GM12878 (cell line): ENCODE measurements around the gene R3HDM2. TPM values are rescaled to one million over a fixed set of nuclear protein-coding genes. Genes with fewer than 3 reads are reported as not detected.

ENCODE experiments used
- ATAC-seq: fragments of 200-7000 bp; cut with Tn5 transposase; 3 replicates; pipeline ENCODE4 v1.9.1; 2020; ENCODE audit warnings: mild to moderate bottlenecking, moderate library complexity
- BruUV-seq: library from RNA; stranded (reverse); fragments of 400-500 nt; replicated peaks from 2 replicates; lab custom pipeline; 2021; lab: Mats Ljungman, UMichigan
- CTCF ChIA-PET: fragments of 300-600 bp; sonication (Branson Sonifier 250); formaldehyde crosslinking; extraction: SDS; loops from one replicate; lab custom pipeline; 2021; ENCODE audit warnings: inconsistent platforms; lab: Yijun Ruan, JAX
- POLR2A ChIA-PET: fragments of 350-600 bp; formaldehyde crosslinking; extraction: SDS; loops from one replicate; lab custom pipeline; 2021; ENCODE audit warnings: inconsistent platforms; lab: Charles Lee
- RAD21 ChIA-PET: fragments of 300-600 bp; sonication (Branson Sonifier 250); formaldehyde crosslinking; loops from one replicate; lab custom pipeline; 2023; ENCODE audit warnings: antibody characterized with exemption; ENCODE audit not compliant: unreplicated experiment; lab: Charles Lee
- SMC1A ChIA-PET: fragments of 300-600 bp; sonication (Branson Sonifier 250); formaldehyde crosslinking; loops from one replicate; lab custom pipeline; 2023; ENCODE audit not compliant: unreplicated experiment, uncharacterized antibody; lab: Charles Lee
- DNase-seq: peaks from one replicate; pipeline ENCODE4 v3.0.0-alpha.2; 2011; ENCODE audit warnings: low read depth, low spot score
- FAIRE-seq: peaks from 3 replicates; lab custom pipeline; 2011; peaks lifted over from hg19 to GRCh38; lab: Jason Lieb, UNC
- H2AFZ ChIP-seq: 2 replicates; pipeline ENCODE4 v1.6.0; 2011; ENCODE audit warnings: low read depth, low read length, control low read depth; ENCODE audit not compliant: control insufficient read depth
- H3K27ac ChIP-seq: 2 replicates; pipeline ENCODE4 v1.5.1; 2011; ENCODE audit warnings: control low read depth; ENCODE audit not compliant: control insufficient read depth, insufficient read depth
- H3K27me3 ChIP-seq, 2 experiments: replicated peaks in 1 of 2; 2 replicates each; pipeline versions ENCODE4 v1.6.0 to v1.6.1; 2011; ENCODE audit warnings: low read length in 1 of 2; ENCODE audit not compliant: control insufficient read depth in 2 of 2, insufficient read depth in 2 of 2
- H3K36me3 ChIP-seq, 2 experiments: 2 replicates each; pipeline ENCODE4 v1.5.1; 2011; ENCODE audit warnings: low read length in 1 of 2; ENCODE audit not compliant: control insufficient read depth in 2 of 2, insufficient read depth in 2 of 2
- H3K4me1 ChIP-seq: 2 replicates; pipeline ENCODE4 v1.6.1; 2011; ENCODE audit warnings: mild to moderate bottlenecking, low read length, moderate library complexity, mixed read lengths; ENCODE audit not compliant: control insufficient read depth, insufficient read depth
- H3K4me2 ChIP-seq: 2 replicates; pipeline ENCODE4 v1.6.0; 2011; ENCODE audit warnings: control low read depth; ENCODE audit not compliant: control insufficient read depth, insufficient read depth
- H3K4me3 ChIP-seq: fragments of 200-600 bp; sonication (generic); 2 replicates; pipeline ENCODE4 v1.5.1; 2016
- H3K79me2 ChIP-seq: 2 replicates; pipeline ENCODE4 v1.6.0; 2011; ENCODE audit warnings: low read length; ENCODE audit not compliant: control insufficient read depth, insufficient read depth
- H3K9ac ChIP-seq: 2 replicates; pipeline ENCODE4 v1.8.0; 2011; ENCODE audit warnings: low read length, control low read depth, mixed read lengths; ENCODE audit not compliant: control insufficient read depth, insufficient read depth
- H3K9me3 ChIP-seq: replicated peaks from 3 replicates; pipeline ENCODE4 v1.5.1; 2011; ENCODE audit warnings: mild to moderate bottlenecking, low read length; ENCODE audit not compliant: control insufficient read depth, insufficient read depth
- H4K20me1 ChIP-seq: 2 replicates; pipeline ENCODE4 v1.6.0; 2011; ENCODE audit not compliant: control insufficient read depth, insufficient read depth
- ATF3 ChIP-seq: IDR thresholded peaks from 2 replicates; pipeline ENCODE4 v1.6.1; 2011; ENCODE audit warnings: low read depth, mild to moderate bottlenecking, low read length, moderate library complexity, borderline replicate concordance; ENCODE audit errors: extremely low read depth
- CEBPB ChIP-seq, 2 experiments: fragments of 150-350 bp in 1 of 2; IDR thresholded peaks; 2 replicates each; pipeline ENCODE4 v1.6.1; 2012 to 2014; ENCODE audit warnings: low read depth in 2 of 2, low read length in 2 of 2, borderline replicate concordance in 1 of 2, inconsistent platforms in 1 of 2
- CHD1 ChIP-seq: IDR thresholded peaks from 2 replicates; pipeline ENCODE4 v1.6.1; 2012; ENCODE audit warnings: low read depth, low read length, improper control_type of control experiment
- E2F4 ChIP-seq: IDR thresholded peaks from 2 replicates; pipeline ENCODE4 v1.6.1; 2012; ENCODE audit warnings: low read depth, low read length, improper control_type of control experiment
- E2F8 ChIP-seq: fragments of 450-650 bp; IDR thresholded peaks from 2 replicates; pipeline ENCODE4 v1.6.1; 2018; ENCODE audit warnings: mild to moderate bottlenecking, low read depth, moderate library complexity; ENCODE audit not compliant: partially characterized antibody
- GABPA ChIP-seq: IDR thresholded peaks from 2 replicates; pipeline ENCODE4 v1.6.1; 2014; ENCODE audit warnings: antibody characterized with exemption, low read depth, mild to moderate bottlenecking, inconsistent platforms
- HCFC1 ChIP-seq: fragments of 150-350 bp; IDR thresholded peaks from 2 replicates; pipeline ENCODE4 v1.6.1; 2014; ENCODE audit warnings: low read length
- KAT2A ChIP-seq: conservative IDR thresholded peaks from 2 replicates; pipeline ENCODE4 v1.6.1; 2011; ENCODE audit warnings: low read depth, low read length; ENCODE audit not compliant: control insufficient read depth
- KLF5 ChIP-seq: fragments of 450-650 bp; IDR thresholded peaks from 2 replicates; pipeline ENCODE4 v1.6.1; 2014; ENCODE audit warnings: mild to moderate bottlenecking; ENCODE audit not compliant: partially characterized antibody
- MTA2 ChIP-seq: fragments of 450-650 bp; IDR thresholded peaks from 2 replicates; pipeline ENCODE4 v1.6.1; 2016; ENCODE audit warnings: low read depth, mild to moderate bottlenecking, moderate library complexity
- NR2C1 ChIP-seq: fragments of 450-650 bp; IDR thresholded peaks from 2 replicates; pipeline ENCODE4 v1.6.1; 2017; ENCODE audit warnings: antibody characterized with exemption, mild to moderate bottlenecking, moderate library complexity
- NRF1 ChIP-seq: conservative IDR thresholded peaks from 2 replicates; pipeline ENCODE4 v1.6.1; 2011; ENCODE audit warnings: mild to moderate bottlenecking, low read depth, low read length, improper control_type of control experiment
- POU2F2 ChIP-seq: IDR thresholded peaks from 3 replicates; pipeline ENCODE4 v1.6.1; 2011; ENCODE audit warnings: low read depth, mild to moderate bottlenecking, low read length, borderline replicate concordance
- SMAD1 ChIP-seq: fragments of 450-650 bp; IDR thresholded peaks from 2 replicates; pipeline ENCODE4 v1.6.1; 2018; ENCODE audit warnings: mild to moderate bottlenecking, low read depth; ENCODE audit not compliant: partially characterized antibody
- SMAD5 ChIP-seq: IDR thresholded peaks from 2 replicates; pipeline ENCODE4 v1.6.1; 2016; ENCODE audit warnings: antibody characterized with exemption, low read depth
- STAT1 ChIP-seq: fragments of 450-650 bp; conservative IDR thresholded peaks from 2 replicates; pipeline ENCODE4 v1.6.1; 2014; ENCODE audit warnings: antibody characterized with exemption, mild to moderate bottlenecking
- SUZ12 ChIP-seq: fragments of 200-600 bp; sonication (generic); IDR thresholded peaks from one replicate; pipeline ENCODE4 v1.6.1; 2018; ENCODE audit warnings: antibody characterized with exemption, mild to moderate bottlenecking; ENCODE audit not compliant: unreplicated experiment
- TCF7 ChIP-seq: IDR thresholded peaks from 2 replicates; pipeline ENCODE4 v1.6.1; 2014; ENCODE audit warnings: antibody characterized with exemption, borderline replicate concordance
- YY1 ChIP-seq: IDR thresholded peaks from 2 replicates; pipeline ENCODE4 v1.6.1; 2011; ENCODE audit warnings: low read depth, mild to moderate bottlenecking, low read length
- ZBTB33 ChIP-seq: fragments of 450-650 bp; IDR thresholded peaks from 2 replicates; pipeline ENCODE4 v1.6.1; 2017; ENCODE audit warnings: mild to moderate bottlenecking
- WGBS: methylation state at CpG from one replicate; pipeline ENCODE4 v1.1.6; 2016; ENCODE audit warnings: low lambda C conversion rate; ENCODE audit not compliant: insufficient replicate concordance, insufficient coverage; ENCODE audit errors: missing lambda C conversion rate; 5-methylcytosine and 5-hydroxymethylcytosine counted together
- in situ Hi-C: fragments of 300-500 bp; cut with MboI; formaldehyde crosslinking; loops from 9 replicates; pipeline ENCODE4 v1.14.3; 2018; ENCODE audit warnings: mixed read lengths
- intact Hi-C: fragments of 100-400 bp; cut with micrococcal nuclease; formaldehyde crosslinking; loops from one replicate; pipeline ENCODE4 v1.14.2; 2022; ENCODE audit not compliant: unreplicated experiment
- polyA plus RNA-seq, 11 experiments: library from polyadenylated mRNA; depleted of rRNA in 4 of 11; unstranded in 6 of 11; stranded (reverse) in 5 of 11; fragments of >200 nt; fragmentation: Nextera tagmentation in 4 of 11; fragmentation: Illumina TruSeq in 1 of 11; extraction: Ambion mirVana in 4 of 11; extraction: Trizol in 1 of 11; gene quantifications; 1 replicate in 1 of 11; 2 replicates in 10 of 11; pipeline versions ENCODE4 v1.2.1 to v1.2.3, GENCODE V29; 2011 to 2016; ENCODE audit warnings: inconsistent platforms in 2 of 11, missing spikeins in 2 of 11, low read depth in 1 of 11
- total RNA-seq, 4 experiments: library from RNA; depleted of rRNA in 3 of 4; stranded (reverse); fragments of >200 nt in 3 of 4; fragmentation: Illumina TruSeq in 1 of 4; extraction: Trizol in 1 of 4; gene quantifications; 2 replicates each; pipeline versions ENCODE4 v1.2.1 to v1.2.3, GENCODE V29; 2013 to 2021

R3HDM2 gene
- total and polyA plus RNA-seq, 10 of the 15 experiments (the other 5 are each of a cell fraction or from before 2014, with no cell fraction given) = 4.6 to 26.1 (median 11.2) TPM

GRCh38 chr12:57473392-57473791, 42.5 kb upstream of the R3HDM2 start:
- Histone ChIP-seq H4K20me1 (no peaks in the 10 kb centered on the region), H3K27ac (no peak overlapping the region), H3K4me2 (no peak overlapping the region), H3K79me2 (peaks cover 38% of the 10 kb centered on the region), H3K4me1 (peaks cover 10% of the 10 kb centered on the region), H2AFZ (no peak overlapping the region), H3K4me3 (no peak overlapping the region), H3K9ac (no peak overlapping the region), H3K36me3 (peaks cover 1 to 30% of the 10 kb centered on the region in 2 experiments), H3K27me3 (no peaks in the 10 kb centered on the region), H3K9me3 (no peaks in the 10 kb centered on the region)
- ChIA-PET RAD21 (no interaction called here), SMC1A (no interaction called here), CTCF (interaction anchor here (1.0 to 8.1 kb wide), 2 partner anchors 12 to 21 kb away, joined by 3 to 114 read pairs; partner anchors contain the start of gene GLI1), POLR2A (interaction anchor here (1.3 kb wide), 1 partner anchor 18 kb away, joined by 3 read pairs; the partner anchor contains the start of gene INHBE)
- intact Hi-C loops (loop anchor here (10.0 kb wide), 1 partner anchor 281 kb away; the partner anchor contains the start of genes CDK4 and MARCHF9), in situ Hi-C loops (no loop called here)
- no peak for DNase-seq
- 100% methylated on average over 3 of the region's 3 CpGs for WGBS
- no peak for ATAC-seq
- BruUV-seq = no TSS peak
- TF ChIP-seq YY1 (no peak), NR2C1 (no peak), HCFC1 (no peak), POU2F2 (no peak), SMAD5 (no peak), MTA2 (no peak), SMAD1 (no peak), E2F4 (no peak), ZBTB33 (no peak), STAT1 (no peak), CHD1 (no peak), SUZ12 (no peak), E2F8 (no peak), KLF5 (no peak), CEBPB (IDR thresholded peaks at IDR 0.05; ENCODE audit: borderline replicate concordance in 1 of 2, low read depth in 2 of 2, low read length in 2 of 2) (no peak), KAT2A (no peak), TCF7 (no peak), GABPA (no peak), NRF1 (no peak), ATF3 (no peak)
- no peak for FAIRE-seq
